Islet precursor cell (in vitro differentiated cells): Measurements from ENCODE around the gene MED27.
"Not testable (repeated sequence)": the region's sequence is repeated elsewhere in the genome, so short reads cannot be mapped to it uniquely, and the experiment has no call there.

Source experiments
- DNase-seq: peaks from one replicate; pipeline ENCODE4 v3.0.0-alpha.2; 2018

The MED27 gene

GRCh38 chr9:132012704-132013357 is 66.8 kb downstream of the MED27 start:
- DNase-seq = no peak

GRCh38 chr9:132011896-132012295 is 67.8 kb downstream of the MED27 start:
- no peak for DNase-seq

- no peak for DNase-seq
Measured at GRCh38 chr9:132011309-132011708, 68.4 kb downstream of the MED27 start.

- not testable (repeated sequence) for DNase-seq
Measured at GRCh38 chr9:132010201-132010600, 69.5 kb downstream of the MED27 start.

- DNase-seq = no peak
Measured at GRCh38 chr9:132008855-132009812, 70.5 kb downstream of the MED27 start.

GRCh38 chr9:132008184-132008803 is 71.4 kb downstream of the MED27 start:
- DNase-seq = no peak

- no peak for DNase-seq
Measured at GRCh38 chr9:132007371-132008025, 72.2 kb downstream of the MED27 start.

- no peak for DNase-seq
Measured at GRCh38 chr9:132006677-132007370, 72.8 kb downstream of the MED27 start.

GRCh38 chr9:132005899-132006298 is 73.8 kb downstream of the MED27 start:
- no peak for DNase-seq

- DNase-seq = no peak
Measured at GRCh38 chr9:132004323-132004722, 75.3 kb downstream of the MED27 start.

- DNase-seq = no peak
Measured at GRCh38 chr9:132003896-132004295, 75.8 kb downstream of the MED27 start.

GRCh38 chr9:132003319-132003704 is 76.4 kb downstream of the MED27 start:
- no peak for DNase-seq

- DNase-seq = no peak
Measured at GRCh38 chr9:132002643-132003318, 76.9 kb downstream of the MED27 start.

GRCh38 chr9:132001567-132001966 is 78.1 kb downstream of the MED27 start:
- DNase-seq = no peak

GRCh38 chr9:132000659-132001058 is 79.0 kb downstream of the MED27 start:
- DNase-seq = no peak

GRCh38 chr9:131999692-132000551 is 79.7 kb downstream of the MED27 start:
- no peak for DNase-seq

- DNase-seq = no peak
Measured at GRCh38 chr9:131997779-131998178, 81.9 kb downstream of the MED27 start.

- no peak for DNase-seq
Measured at GRCh38 chr9:131997076-131997475, 82.6 kb downstream of the MED27 start.

GRCh38 chr9:131995382-131995781 is 84.3 kb downstream of the MED27 start:
- no peak for DNase-seq

- no peak for DNase-seq
Measured at GRCh38 chr9:131994364-131995125, 85.1 kb downstream of the MED27 start.
